K562 (cell line): ENCODE measurements around the gene FAM217B. TPM values are rescaled to one million over a fixed set of nuclear protein-coding genes. Genes with fewer than 3 reads are reported as not detected.

ENCODE experiments used
- CAMTA2 ChIP-seq: fragments of 250-450 bp; sonication (Bioruptor Pico); conservative IDR thresholded peaks from 2 replicates; pipeline ENCODE4 v1.5.1; 2022
- E2F3 ChIP-seq: fragments of 250-450 bp; sonication (Bioruptor Pico); IDR thresholded peaks from 2 replicates; pipeline ENCODE4 v1.4.0; 2020; ENCODE audit warnings: mild to moderate bottlenecking
- FIP1L1 ChIP-seq: fragments of 200-400 bp; formaldehyde crosslinking; IDR thresholded peaks from 2 replicates; pipeline ENCODE4 v1.6.1; 2018; ENCODE audit warnings: mild to moderate bottlenecking, low read depth, low read length; ENCODE audit not compliant: poor library complexity, severe bottlenecking
- GTF2E2 ChIP-seq: fragments of 200-800 bp; sonication (Bioruptor generic); IDR thresholded peaks from 2 replicates; pipeline ENCODE4 v1.6.1; 2016; ENCODE audit warnings: missing genetic modification characterization, missing compliant biosample characterization
- KLF13 ChIP-seq: fragments of 450-650 bp; IDR thresholded peaks from 2 replicates; pipeline ENCODE4 v1.6.1; 2016; ENCODE audit warnings: missing genetic modification characterization, low read depth, mild to moderate bottlenecking, missing compliant biosample characterization, moderate library complexity, borderline replicate concordance
- MBD2 ChIP-seq: sonication (generic); IDR thresholded peaks from 2 replicates; pipeline ENCODE4 v1.6.1; 2016; ENCODE audit warnings: low read depth, borderline replicate concordance
- MED1 ChIP-seq: sonication (generic); formaldehyde crosslinking; IDR thresholded peaks from 2 replicates; pipeline ENCODE4 v1.8.1; 2023; ENCODE audit warnings: missing genetic modification reagents, borderline replicate concordance
- PHF20 ChIP-seq: fragments of 450-650 bp; IDR thresholded peaks from 2 replicates; pipeline ENCODE4 v1.6.1; 2018; ENCODE audit not compliant: partially characterized antibody
- POLR2A ChIP-seq: fragments of 450-650 bp; conservative IDR thresholded peaks from 2 replicates; pipeline ENCODE4 v1.6.1; 2016
- RAD51 ChIP-seq: fragments of 450-650 bp; IDR thresholded peaks from 2 replicates; pipeline ENCODE4 v1.7.1; 2016; ENCODE audit warnings: low read depth, mild to moderate bottlenecking, borderline replicate concordance
- RB1 ChIP-seq: fragments of 450-650 bp; IDR thresholded peaks from 2 replicates; pipeline ENCODE4 v1.6.1; 2017; ENCODE audit warnings: low read depth, mild to moderate bottlenecking
- SAFB2 ChIP-seq: fragments of 200-400 bp; formaldehyde crosslinking; IDR thresholded peaks from 2 replicates; pipeline ENCODE4 v1.6.1; 2018; ENCODE audit warnings: borderline replicate concordance, low read length, low read depth, moderate library complexity; ENCODE audit not compliant: severe bottlenecking
- SIX5 ChIP-seq, 2 experiments: IDR thresholded peaks; 2 replicates each; pipeline ENCODE4 v1.6.1; 2011; ENCODE audit warnings: low read length in 2 of 2, borderline replicate concordance in 1 of 2, low read depth in 1 of 2, mild to moderate bottlenecking in 1 of 2, moderate library complexity in 1 of 2; ENCODE audit not compliant: insufficient read depth in 1 of 2
- SLC30A9 ChIP-seq: fragments of 250-450 bp; sonication (Bioruptor Pico); IDR thresholded peaks from 2 replicates; pipeline ENCODE4 v1.8.0; 2022; ENCODE audit warnings: mild to moderate bottlenecking, moderate library complexity
- ZBTB17 ChIP-seq: fragments of 450-650 bp; formaldehyde crosslinking; IDR thresholded peaks from 2 replicates; pipeline ENCODE4 v1.4.0; 2020; ENCODE audit warnings: mild to moderate bottlenecking
- ZNF184 ChIP-seq: sonication (generic); formaldehyde crosslinking; IDR thresholded peaks from 2 replicates; pipeline ENCODE4 v1.5.0; 2020; ENCODE audit warnings: missing genetic modification reagents
- ZNF354B ChIP-seq: fragments of 250-450 bp; sonication (Bioruptor Pico); IDR thresholded peaks from 2 replicates; pipeline ENCODE4 v1.4.0; 2020
- polyA plus RNA-seq, 8 experiments: library from polyadenylated mRNA; depleted of rRNA in 4 of 8; stranded (reverse) in 5 of 8; unstranded in 3 of 8; fragments of >200 nt; fragmentation: Nextera tagmentation in 2 of 8; fragmentation: Illumina TruSeq in 1 of 8; extraction: Ambion mirVana in 2 of 8; extraction: Trizol in 1 of 8; gene quantifications; 2 replicates each; pipeline versions ENCODE4 v1.2.1 to v1.2.3, GENCODE V29; 2011 to 2014; ENCODE audit warnings: inconsistent platforms in 1 of 8, missing spikeins in 1 of 8
- total RNA-seq, 7 experiments: library from RNA; depleted of rRNA in 6 of 7; stranded (reverse); fragments of >200 nt in 6 of 7; fragmentation: Illumina TruSeq in 2 of 7; extraction: Trizol in 2 of 7; gene quantifications; 2 replicates each; pipeline versions ENCODE4 v1.2.1 to v1.2.3, GENCODE V29; 2011 to 2021; ENCODE audit warnings: low replicate concordance in 1 of 7
- TF ChIP-seq, protein P1 (sequence below): sonication (generic); formaldehyde crosslinking; IDR thresholded peaks from 2 replicates; pipeline ENCODE4 v1.8.1; 2023; ENCODE audit warnings: mild to moderate bottlenecking, missing genetic modification reagents
- TF ChIP-seq, protein P2 (sequence below): fragments of 450-650 bp; IDR thresholded peaks from 2 replicates; pipeline ENCODE4 v1.6.1; 2016; ENCODE audit warnings: low read depth

The FAM217B gene
- total and polyA plus RNA-seq, 9 of the 15 experiments (the other 6 are each of a cell fraction or from before 2014, with no cell fraction given), result 4.8 to 11.4 (median 6.9) TPM

GRCh38 chr20:59940129-59940955 is at the start of gene FAM217B, which contains the start of gene PPP1R3D (continued):
- TF ChIP-seq, protein P1, sequence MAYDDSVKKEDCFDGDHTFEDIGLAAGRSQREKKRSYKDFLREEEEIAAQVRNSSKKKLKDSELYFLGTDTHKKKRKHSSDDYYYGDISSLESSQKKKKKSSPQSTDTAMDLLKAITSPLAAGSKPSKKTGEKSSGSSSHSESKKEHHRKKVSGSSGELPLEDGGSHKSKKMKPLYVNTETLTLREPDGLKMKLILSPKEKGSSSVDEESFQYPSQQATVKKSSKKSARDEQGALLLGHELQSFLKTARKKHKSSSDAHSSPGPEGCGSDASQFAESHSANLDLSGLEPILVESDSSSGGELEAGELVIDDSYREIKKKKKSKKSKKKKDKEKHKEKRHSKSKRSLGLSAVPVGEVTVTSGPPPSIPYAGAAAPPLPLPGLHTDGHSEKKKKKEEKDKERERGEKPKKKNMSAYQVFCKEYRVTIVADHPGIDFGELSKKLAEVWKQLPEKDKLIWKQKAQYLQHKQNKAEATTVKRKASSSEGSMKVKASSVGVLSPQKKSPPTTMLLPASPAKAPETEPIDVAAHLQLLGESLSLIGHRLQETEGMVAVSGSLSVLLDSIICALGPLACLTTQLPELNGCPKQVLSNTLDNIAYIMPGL (CRISPR knock-in tag), result no peak
- TF ChIP-seq SAFB2, result no peak
- no peak for TF ChIP-seq ZNF354B
- peak; percentile 86 for TF ChIP-seq POLR2A
- TF ChIP-seq GTF2E2 (tag), result peak; percentile 81; the same call in 1 of the 2 replicates
- TF ChIP-seq SLC30A9 (CRISPR knock-in tag), result no peak
- peak; percentile 54; the same call in 1 of the 2 replicates for TF ChIP-seq ZBTB17 (CRISPR knock-in tag)
- TF ChIP-seq ZNF184 (CRISPR knock-in tag), result no peak
- no peak for TF ChIP-seq MED1 (CRISPR knock-in tag)
- no peak for TF ChIP-seq FIP1L1
- peak; percentile 69; the same call in 1 of the 2 replicates for TF ChIP-seq KLF13
- TF ChIP-seq RB1, result peak; percentile 55
- no peak for TF ChIP-seq CAMTA2 (CRISPR knock-in tag)
- TF ChIP-seq MBD2, result peak; percentile 12; the same call in 1 of the 2 replicates
- no peak for TF ChIP-seq PHF20
- TF ChIP-seq, protein P2, sequence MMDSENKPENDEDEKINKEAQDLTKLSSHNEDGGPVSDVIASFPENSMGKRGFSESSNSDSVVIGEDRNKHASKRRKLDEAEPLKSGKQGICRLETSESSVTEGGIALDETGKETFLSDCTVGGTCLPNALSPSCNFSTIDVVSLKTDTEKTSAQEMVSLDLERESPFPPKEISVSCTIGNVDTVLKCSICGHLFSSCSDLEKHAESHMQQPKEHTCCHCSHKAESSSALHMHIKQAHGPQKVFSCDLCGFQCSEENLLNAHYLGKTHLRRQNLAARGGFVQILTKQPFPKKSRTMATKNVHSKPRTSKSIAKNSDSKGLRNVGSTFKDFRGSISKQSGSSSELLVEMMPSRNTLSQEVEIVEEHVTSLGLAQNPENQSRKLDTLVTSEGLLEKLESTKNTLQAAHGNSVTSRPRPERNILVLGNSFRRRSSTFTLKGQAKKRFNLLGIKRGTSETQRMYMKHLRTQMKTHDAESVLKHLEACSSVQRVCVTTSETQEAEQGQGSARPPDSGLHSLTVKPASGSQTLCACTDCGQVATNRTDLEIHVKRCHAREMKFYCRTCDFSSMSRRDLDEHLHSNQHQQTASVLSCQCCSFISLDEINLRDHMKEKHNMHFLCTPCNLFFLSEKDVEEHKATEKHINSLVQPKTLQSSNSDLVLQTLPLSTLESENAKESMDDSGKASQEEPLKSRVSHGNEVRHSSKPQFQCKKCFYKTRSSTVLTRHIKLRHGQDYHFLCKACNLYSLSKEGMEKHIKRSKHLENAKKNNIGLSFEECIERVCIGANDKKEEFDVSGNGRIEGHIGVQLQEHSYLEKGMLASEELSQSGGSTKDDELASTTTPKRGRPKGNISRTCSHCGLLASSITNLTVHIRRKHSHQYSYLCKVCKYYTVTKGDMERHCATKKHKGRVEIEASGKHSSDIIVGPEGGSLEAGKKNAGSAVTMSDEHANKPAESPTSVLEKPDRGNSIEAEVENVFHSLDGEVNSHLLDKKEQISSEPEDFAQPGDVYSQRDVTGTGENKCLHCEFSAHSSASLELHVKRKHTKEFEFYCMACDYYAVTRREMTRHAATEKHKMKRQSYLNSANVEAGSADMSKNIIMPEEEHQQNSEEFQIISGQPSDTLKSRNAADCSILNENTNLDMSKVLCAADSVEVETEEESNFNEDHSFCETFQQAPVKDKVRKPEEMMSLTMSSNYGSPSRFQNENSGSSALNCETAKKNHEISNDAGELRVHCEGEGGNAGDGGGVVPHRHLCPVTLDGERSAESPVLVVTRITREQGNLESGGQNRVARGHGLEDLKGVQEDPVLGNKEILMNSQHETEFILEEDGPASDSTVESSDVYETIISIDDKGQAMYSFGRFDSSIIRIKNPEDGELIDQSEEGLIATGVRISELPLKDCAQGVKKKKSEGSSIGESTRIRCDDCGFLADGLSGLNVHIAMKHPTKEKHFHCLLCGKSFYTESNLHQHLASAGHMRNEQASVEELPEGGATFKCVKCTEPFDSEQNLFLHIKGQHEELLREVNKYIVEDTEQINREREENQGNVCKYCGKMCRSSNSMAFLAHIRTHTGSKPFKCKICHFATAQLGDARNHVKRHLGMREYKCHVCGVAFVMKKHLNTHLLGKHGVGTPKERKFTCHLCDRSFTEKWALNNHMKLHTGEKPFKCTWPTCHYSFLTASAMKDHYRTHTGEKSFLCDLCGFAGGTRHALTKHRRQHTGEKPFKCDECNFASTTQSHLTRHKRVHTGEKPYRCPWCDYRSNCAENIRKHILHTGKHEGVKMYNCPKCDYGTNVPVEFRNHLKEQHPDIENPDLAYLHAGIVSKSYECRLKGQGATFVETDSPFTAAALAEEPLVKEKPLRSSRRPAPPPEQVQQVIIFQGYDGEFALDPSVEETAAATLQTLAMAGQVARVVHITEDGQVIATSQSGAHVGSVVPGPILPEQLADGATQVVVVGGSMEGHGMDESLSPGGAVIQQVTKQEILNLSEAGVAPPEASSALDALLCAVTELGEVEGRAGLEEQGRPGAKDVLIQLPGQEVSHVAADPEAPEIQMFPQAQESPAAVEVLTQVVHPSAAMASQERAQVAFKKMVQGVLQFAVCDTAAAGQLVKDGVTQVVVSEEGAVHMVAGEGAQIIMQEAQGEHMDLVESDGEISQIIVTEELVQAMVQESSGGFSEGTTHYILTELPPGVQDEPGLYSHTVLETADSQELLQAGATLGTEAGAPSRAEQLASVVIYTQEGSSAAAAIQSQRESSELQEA, result no peak
- peak; percentile 70; the same call in 1 of the 2 replicates for TF ChIP-seq RAD51
- TF ChIP-seq E2F3 (CRISPR knock-in tag), result peak; percentile 26; the same call in 1 of the 2 replicates
- no peak for TF ChIP-seq SIX5 (IDR thresholded peaks at IDR 0.05; ENCODE audit: borderline replicate concordance in 1 of 2, insufficient read depth in 1 of 2, low read depth in 1 of 2, low read length in 2 of 2)
